OCI-LY3 (cell line): ENCODE measurements around the gene DENND1A.

Experiments
- CTCF ChIP-seq: fragments of 200-600, 300-600 bp; sonication (generic); IDR thresholded peaks from 2 replicates; pipeline ENCODE4 v1.5.1; 2014; ENCODE audit warnings: antibody characterized with exemption, low read length, low read depth
- EZH2phosphoT487 ChIP-seq: fragments of 200-600 bp; shearing (Covaris generic); IDR thresholded peaks from 2 replicates; pipeline ENCODE4 v1.6.1; 2018; ENCODE audit warnings: antibody characterized with exemption, mixed run types, low read depth

- peak; percentile 85 for TF ChIP-seq CTCF
- TF ChIP-seq EZH2phosphoT487 = no peak
Observed at GRCh38 chr9:123960366-123960765, 30.4 kb upstream of the DENND1A start.
